Transverse colon (tissue), 4 donors: Measurements from ENCODE around the gene TCAP. TPM values are rescaled to one million over a fixed set of nuclear protein-coding genes. Genes with fewer than 3 reads are reported as not detected.
A peak's percentile ranks its signal among the peaks of the same experiment; 100 is the strongest.

Experiments used
- DNase-seq: peaks from one replicate; pipeline ENCODE4 v3.0.0-alpha.2; 2019
- H3K27ac ChIP-seq, 4 donors: fragments of 200-600 bp; sonication (generic); 2 replicates each; pipeline ENCODE4 v1.5.1; 2016 to 2018; ENCODE audit warnings: inconsistent platforms in 4 of 4
- H3K27me3 ChIP-seq: fragments of 200-600 bp; sonication (generic); 2 replicates; pipeline ENCODE4 v1.5.1; 2017; ENCODE audit warnings: inconsistent platforms
- H3K36me3 ChIP-seq, 4 donors: fragments of 200-600 bp; sonication (generic); 2 replicates each; pipeline ENCODE4 v1.5.1; 2017 to 2019; ENCODE audit warnings: inconsistent platforms in 4 of 4
- H3K4me1 ChIP-seq, 4 donors: fragments of 200-600 bp; sonication (generic); 2 replicates each; pipeline ENCODE4 v1.5.1; 2017 to 2020; ENCODE audit warnings: inconsistent platforms in 4 of 4
- H3K4me3 ChIP-seq, 4 donors: fragments of 200-600 bp; sonication (generic); 1 replicate in 1 of 4; 2 replicates in 3 of 4; pipeline versions ENCODE4 v1.5.1 to v1.6.1; 2017 to 2019; ENCODE audit warnings: inconsistent platforms in 4 of 4
- H3K9me3 ChIP-seq, 2 donors: fragments of 200-600 bp; sonication (generic); 2 replicates each; pipeline ENCODE4 v1.5.1; 2017 to 2019; ENCODE audit warnings: inconsistent platforms in 2 of 2
- EP300 ChIP-seq: sonication (generic); formaldehyde crosslinking; IDR thresholded peaks from one replicate; pipeline ENCODE4 v1.6.1; 2017; ENCODE audit warnings: antibody characterized with exemption, low read depth
- POLR2A ChIP-seq: fragments of 450-650 bp; IDR thresholded peaks from one replicate; pipeline ENCODE4 v1.6.1; 2016; ENCODE audit warnings: antibody characterized with exemption, mild to moderate bottlenecking, moderate library complexity
- POLR2AphosphoS5 ChIP-seq, 3 donors: sonication (generic); formaldehyde crosslinking; IDR thresholded peaks; one replicate each; pipeline ENCODE4 v1.6.1; 2016; ENCODE audit warnings: antibody characterized with exemption in 3 of 3
- WGBS, 2 donors: methylation state at CpG; one replicate each; pipeline ENCODE4 v1.1.5; 2018; ENCODE audit warnings: low coverage in 1 of 2; 5-methylcytosine and 5-hydroxymethylcytosine counted together
- in situ Hi-C, 4 donors: fragments of 200-750 bp; cut with MboI; loops; one replicate each; pipeline versions ENCODE4 v1.15.0 to v1.15.1; 2017; ENCODE audit warnings: low sequenced_read_pairs in 3 of 4, low pct_ligation_motif_present in 1 of 4, low pct_unique_long_range_greater_than_20kb in 1 of 4
- intact Hi-C: fragments of 100-400 bp; cut with DNase I; formaldehyde crosslinking; loops from one replicate; pipeline ENCODE4 v1.15.1; 2023; ENCODE audit warnings: low total_unique reads
- total RNA-seq, 4 donors: library from RNA; depleted of rRNA; stranded (reverse); fragments of >200 nt; gene quantifications; one replicate each; pipeline ENCODE4 v1.1.0, GENCODE V29; 2016
- TF ChIP-seq, protein P1 (sequence below), 5 experiments: fragments of 200-600 bp in 3 of 5; fragments of 450-650 bp in 2 of 5; sonication (generic) in 3 of 5; IDR thresholded peaks; 1 replicate in 2 of 5; 2 replicates in 3 of 5; pipeline ENCODE4 v1.5.1; 2016 to 2017; ENCODE audit warnings: antibody characterized with exemption in 5 of 5, inconsistent platforms in 3 of 5, mild to moderate bottlenecking in 2 of 5, moderate library complexity in 1 of 5

The TCAP gene, protein sequence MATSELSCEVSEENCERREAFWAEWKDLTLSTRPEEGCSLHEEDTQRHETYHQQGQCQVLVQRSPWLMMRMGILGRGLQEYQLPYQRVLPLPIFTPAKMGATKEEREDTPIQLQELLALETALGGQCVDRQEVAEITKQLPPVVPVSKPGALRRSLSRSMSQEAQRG
- 1 to 10 TPM in 1 of 4 donors, under 1 TPM in 1, not detected in 2; 0.64 to 1.9 TPM for total RNA-seq

DNA sequence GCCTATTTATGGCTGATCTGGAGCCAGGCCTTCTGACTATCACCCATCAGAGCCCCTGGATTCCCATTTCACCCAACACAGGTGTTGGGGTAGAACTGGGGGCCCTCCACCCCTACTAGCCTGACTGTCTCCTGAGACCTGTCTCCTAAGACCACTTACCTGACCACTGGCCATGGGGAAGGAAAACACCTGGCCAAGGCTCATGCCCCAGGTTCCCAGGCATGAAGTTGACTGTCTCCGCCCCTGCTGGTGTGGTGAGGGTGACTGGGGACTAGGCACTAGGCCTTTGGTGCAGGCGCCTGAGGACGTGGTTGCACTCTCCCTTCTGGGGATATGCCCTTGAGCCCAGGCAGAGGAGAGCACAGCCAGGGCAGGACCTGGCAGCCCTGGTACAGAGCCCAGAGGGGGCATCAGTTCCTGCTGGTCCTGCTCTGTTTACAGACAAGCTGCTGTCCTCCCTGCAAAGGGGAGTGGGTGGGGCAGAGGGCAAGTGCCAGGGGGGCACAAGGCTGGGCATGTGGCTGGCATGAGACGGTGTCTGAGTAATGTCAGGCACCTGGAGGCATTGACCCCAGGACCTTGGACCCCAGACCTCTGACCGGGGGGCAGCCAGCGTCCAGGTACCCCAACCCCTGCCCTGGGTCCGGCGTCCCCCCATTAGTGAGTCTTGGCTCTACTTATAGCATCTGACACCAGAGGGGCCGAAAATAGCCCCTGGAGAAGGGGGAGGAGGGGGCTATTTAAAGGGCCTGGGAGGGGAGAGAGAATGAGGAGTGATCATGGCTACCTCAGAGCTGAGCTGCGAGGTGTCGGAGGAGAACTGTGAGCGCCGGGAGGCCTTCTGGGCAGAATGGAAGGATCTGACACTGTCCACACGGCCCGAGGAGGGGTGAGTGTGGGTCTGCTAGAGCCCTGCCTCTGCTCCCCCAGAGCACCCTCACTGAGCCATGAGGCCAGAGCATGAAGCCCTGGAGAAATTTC, at the start of gene TCAP:
Gene TCAP, plus strand, starts transcription at position 769 of the 981 bp plus-strand sequence. Its CDS starts 11 bp downstream, at position 780.
- TF ChIP-seq POLR2A (no peak), POLR2AphosphoS5 (IDR thresholded peaks at IDR 0.05) (no peak), EP300 (no peak)
- TF ChIP-seq, protein P1, sequence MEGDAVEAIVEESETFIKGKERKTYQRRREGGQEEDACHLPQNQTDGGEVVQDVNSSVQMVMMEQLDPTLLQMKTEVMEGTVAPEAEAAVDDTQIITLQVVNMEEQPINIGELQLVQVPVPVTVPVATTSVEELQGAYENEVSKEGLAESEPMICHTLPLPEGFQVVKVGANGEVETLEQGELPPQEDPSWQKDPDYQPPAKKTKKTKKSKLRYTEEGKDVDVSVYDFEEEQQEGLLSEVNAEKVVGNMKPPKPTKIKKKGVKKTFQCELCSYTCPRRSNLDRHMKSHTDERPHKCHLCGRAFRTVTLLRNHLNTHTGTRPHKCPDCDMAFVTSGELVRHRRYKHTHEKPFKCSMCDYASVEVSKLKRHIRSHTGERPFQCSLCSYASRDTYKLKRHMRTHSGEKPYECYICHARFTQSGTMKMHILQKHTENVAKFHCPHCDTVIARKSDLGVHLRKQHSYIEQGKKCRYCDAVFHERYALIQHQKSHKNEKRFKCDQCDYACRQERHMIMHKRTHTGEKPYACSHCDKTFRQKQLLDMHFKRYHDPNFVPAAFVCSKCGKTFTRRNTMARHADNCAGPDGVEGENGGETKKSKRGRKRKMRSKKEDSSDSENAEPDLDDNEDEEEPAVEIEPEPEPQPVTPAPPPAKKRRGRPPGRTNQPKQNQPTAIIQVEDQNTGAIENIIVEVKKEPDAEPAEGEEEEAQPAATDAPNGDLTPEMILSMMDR (IDR thresholded peaks at IDR 0.05) = no peak
- Histone ChIP-seq H3K9me3 (no peaks in the 10 kb centered on the region), H3K27me3 (peaks cover 43% of the 10 kb centered on the region), H3K4me1 (peaks cover 37 to 58% (median 48%) of the 10 kb centered on the region in 4 donors), H3K4me3 (no peak within 1 kb of the TSS), H3K36me3 (peaks cover 0 to 9% (median 3%) of the 10 kb centered on the region in 4 donors), H3K27ac (peak within 1 kb of the TSS in 2 of 4 donors; percentile 60 to 82)
- 53 to 56% methylated on average over 4 to 13 of the region's 15 CpGs for WGBS, 2 donors
- intact Hi-C loops = no loop called here
- no peak for DNase-seq
- in situ Hi-C loops = no loop called here

DNA sequence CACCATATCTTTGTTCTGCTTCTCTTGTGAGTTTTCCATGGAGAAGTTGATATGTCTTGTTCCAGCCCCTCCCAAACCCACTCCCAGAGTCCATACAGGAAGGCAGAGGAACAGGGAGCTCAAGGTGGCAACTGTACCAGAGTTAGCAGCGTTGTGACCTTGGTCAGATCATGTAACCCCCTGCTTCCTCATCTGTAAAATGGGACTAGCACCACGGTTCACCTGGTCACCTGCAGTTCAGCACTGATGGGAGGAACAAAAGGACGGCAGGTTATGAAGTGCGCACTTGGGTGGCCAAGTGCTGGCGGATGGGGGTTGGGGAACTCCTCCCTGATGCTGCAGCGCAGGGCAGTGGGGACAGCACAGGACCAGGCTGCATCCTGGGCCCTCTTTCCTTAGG, 49.7 kb upstream of the TCAP start:
- Histone ChIP-seq H3K27me3 (peaks cover 54% of the 10 kb centered on the region), H3K36me3 (no peaks in the 10 kb centered on the region), H3K4me1 (peaks cover 9 to 13% (median 11%) of the 10 kb centered on the region in 4 donors), H3K27ac (no peak overlapping the region), H3K4me3 (no peak overlapping the region), H3K9me3 (no peaks in the 10 kb centered on the region)
- no peak for DNase-seq
- in situ Hi-C loops = loop anchor here in 1 of 4 donors (10.0 kb wide), 1 partner anchor 139 kb away; no protein-coding TSS in a partner anchor
- WGBS, 2 donors = 47% methylated on average over 6 of the region's 6 CpGs; no CpG with 5 or more reads in 1 of the 2 donors
- TF ChIP-seq POLR2AphosphoS5 (IDR thresholded peaks at IDR 0.05) (no peak), POLR2A (no peak), EP300 (no peak)
- TF ChIP-seq, protein P1 (IDR thresholded peaks at IDR 0.05) = no peak
- intact Hi-C loops = no loop called here

DNA sequence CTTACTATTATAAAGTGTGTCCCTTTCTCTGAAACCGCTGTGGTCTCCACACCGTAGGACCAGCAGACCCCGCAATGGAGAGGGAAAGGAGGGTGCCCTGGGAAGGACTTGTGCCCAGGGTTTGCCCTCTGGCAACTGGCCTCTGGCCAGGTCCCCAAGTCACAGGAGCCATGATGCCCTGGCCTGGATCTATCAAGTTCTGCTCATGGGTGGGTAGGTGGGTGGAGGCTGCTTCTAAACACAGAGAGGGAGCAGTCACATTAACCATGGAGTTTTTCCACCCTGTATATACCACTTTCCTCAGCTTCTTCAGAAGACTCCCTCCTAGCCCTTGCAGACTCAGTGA, 48.1 kb upstream of the TCAP start:
- TF ChIP-seq EP300 (no peak), POLR2AphosphoS5 (IDR thresholded peaks at IDR 0.05) (no peak), POLR2A (no peak)
- TF ChIP-seq, protein P1 (IDR thresholded peaks at IDR 0.05) = no peak
- H3K4me3 ChIP-seq = peak overlapping the region in 1 of 4 donors; percentile 44
- intact Hi-C loops = no loop called here
- no peak overlapping the region for H3K27ac ChIP-seq
- no peaks in the 10 kb centered on the region for H3K9me3 ChIP-seq
- H3K4me1 ChIP-seq = peaks cover 9 to 15% (median 12%) of the 10 kb centered on the region in 4 donors
- in situ Hi-C loops = loop anchor here in 1 of 4 donors (10.0 kb wide), 1 partner anchor 138 kb away; no protein-coding TSS in a partner anchor
- DNase-seq = no peak
- peaks cover 42% of the 10 kb centered on the region for H3K27me3 ChIP-seq
- WGBS, 2 donors = 100% methylated on average over 3 of the region's 3 CpGs; no CpG with 5 or more reads in 1 of the 2 donors
- no peaks in the 10 kb centered on the region for H3K36me3 ChIP-seq
